ENCODE data around the gene TDRD12.

TDRD12 gene

GRCh38 chr19:32809754-32810153, 90.2 kb downstream of the TDRD12 start:
- no peak for DNase-seq (ENCODE audit: low read depth)

GRCh38 chr19:32810452-32810851, 90.9 kb downstream of the TDRD12 start:
- DNase-seq (ENCODE audit: low read depth) = no peak

GRCh38 chr19:32811151-32811550, 91.6 kb downstream of the TDRD12 start:
- no peak for DNase-seq (ENCODE audit: low read depth)

GRCh38 chr19:32812036-32812435, 92.5 kb downstream of the TDRD12 start:
- no peak for DNase-seq (ENCODE audit: low read depth)

DNA sequence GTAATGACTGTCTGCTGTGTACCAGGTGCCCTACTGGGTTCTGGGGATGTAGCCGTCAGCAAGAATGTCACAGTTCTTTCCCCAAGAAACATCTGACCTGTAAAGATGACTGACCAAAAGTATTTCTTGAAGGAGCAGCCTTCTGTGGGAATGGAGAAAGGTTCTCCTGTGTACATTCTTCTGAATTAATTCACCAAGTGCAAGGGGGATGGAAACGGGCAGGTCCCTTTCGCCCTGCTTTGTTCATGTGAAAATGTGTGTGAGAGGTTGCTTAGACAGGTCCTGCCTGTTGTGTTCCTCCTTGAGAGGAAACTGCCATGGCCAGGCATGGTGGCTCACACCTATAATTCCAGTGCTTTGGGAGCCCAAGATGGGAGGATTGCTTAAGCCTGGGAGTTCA, 93.0 kb downstream of the TDRD12 start:
- DNase-seq (ENCODE audit: low read depth) = no peak

DNA sequence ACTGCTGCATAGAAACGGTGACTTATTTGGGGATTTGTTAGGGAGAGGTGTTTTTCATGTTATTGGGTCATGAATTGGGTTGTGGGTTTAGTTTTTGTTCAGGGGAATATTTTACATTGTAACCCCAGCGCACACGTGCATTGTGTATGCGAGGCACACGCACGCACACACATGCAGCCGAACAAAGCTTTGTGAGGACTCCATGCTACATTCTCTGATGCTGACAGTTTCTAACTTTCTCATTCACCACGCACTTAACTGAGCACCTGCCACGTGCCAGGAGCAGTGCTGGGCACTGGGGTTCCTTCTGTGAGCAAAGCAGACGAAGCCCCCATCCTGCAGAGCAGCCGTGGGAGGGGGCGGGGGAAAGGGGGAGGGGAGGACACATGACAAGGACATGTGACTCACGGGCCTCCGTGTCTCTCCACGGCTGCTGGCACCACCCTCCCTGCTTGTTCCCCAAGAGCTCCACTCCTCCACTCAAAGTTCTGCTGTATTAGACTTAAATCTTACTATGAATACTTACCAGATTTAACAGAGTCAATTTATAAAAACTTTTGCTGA, 94.4 kb downstream of the TDRD12 start:
- no peak for DNase-seq (ENCODE audit: low read depth)

DNA sequence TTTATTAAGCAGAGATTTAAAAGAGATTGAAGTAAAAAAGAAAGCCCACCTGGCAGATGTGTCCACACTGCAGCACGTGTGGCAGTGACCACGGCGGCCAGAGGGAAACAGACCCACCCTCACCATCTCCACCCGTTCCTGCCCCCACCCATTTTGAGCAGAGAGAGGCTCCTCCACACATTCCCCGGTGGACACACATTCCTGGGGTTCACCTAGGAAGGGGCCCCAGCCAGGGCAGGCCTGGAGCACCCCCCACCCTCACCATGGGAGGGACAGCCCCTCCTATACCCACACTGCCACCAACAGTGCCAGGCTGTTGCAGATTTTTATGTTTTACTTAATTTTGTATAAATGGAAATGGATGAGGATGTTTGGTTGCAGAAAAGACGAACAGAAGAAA, 95.1 kb downstream of the TDRD12 start:
- no peak for DNase-seq (ENCODE audit: low read depth)

- no peak for DNase-seq (ENCODE audit: low read depth)
Measured at GRCh38 chr19:32816555-32817099, 97.1 kb downstream of the TDRD12 start.

- DNase-seq (ENCODE audit: low read depth) = no peak
Measured at GRCh38 chr19:32817569-32818476, 98.3 kb downstream of the TDRD12 start.

GRCh38 chr19:32818536-32818935, 99.0 kb downstream of the TDRD12 start:
- DNase-seq (ENCODE audit: low read depth) = no peak

DNA sequence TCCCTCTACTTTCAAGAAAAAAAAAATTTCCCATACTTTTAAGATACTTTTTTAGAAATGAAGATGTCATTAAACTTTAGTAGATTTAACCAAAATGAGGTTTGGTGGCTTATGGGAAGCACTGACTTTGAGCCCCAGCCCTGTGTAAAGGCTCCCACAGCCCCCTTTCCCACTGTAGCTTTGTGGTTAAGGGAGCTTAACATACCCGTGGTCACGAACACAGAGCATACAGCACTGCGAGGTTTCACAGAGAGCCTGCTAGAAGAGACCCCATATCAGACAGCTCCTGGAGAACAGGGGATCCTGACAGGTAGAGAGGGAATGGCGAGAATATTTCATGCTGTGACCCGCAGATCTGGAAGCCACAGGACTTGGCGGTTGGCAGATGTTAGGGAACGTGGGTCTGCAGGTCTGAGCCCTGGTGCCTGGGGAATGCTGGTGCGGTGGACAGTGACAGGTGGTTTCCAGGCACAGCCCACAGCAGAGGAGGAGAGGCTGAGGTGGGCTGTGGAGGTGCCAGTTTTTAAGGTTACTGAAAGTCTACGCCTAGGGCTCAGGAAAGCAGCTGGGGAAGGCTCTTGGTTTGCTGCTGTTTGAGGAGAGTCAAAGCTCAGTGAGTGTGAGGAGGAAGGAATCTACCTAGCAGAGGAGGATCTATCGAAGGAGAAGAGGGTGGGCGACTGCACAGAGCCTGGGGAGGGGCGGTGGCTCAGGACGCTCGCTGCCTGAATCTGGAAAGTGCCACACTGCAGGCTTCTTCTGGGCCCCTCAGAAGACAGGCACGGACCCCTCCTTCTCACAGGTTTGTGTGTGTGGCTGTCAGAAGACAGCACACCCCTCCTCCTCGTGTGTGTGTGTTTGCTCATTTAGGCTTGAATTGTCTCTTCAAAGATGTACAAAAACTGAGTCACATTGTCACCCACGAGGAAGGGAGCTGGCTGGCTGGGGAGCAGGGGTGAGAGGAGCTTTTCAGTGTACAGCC, 100.1 kb downstream of the TDRD12 start:
- no peak for DNase-seq (ENCODE audit: low read depth)

DNA sequence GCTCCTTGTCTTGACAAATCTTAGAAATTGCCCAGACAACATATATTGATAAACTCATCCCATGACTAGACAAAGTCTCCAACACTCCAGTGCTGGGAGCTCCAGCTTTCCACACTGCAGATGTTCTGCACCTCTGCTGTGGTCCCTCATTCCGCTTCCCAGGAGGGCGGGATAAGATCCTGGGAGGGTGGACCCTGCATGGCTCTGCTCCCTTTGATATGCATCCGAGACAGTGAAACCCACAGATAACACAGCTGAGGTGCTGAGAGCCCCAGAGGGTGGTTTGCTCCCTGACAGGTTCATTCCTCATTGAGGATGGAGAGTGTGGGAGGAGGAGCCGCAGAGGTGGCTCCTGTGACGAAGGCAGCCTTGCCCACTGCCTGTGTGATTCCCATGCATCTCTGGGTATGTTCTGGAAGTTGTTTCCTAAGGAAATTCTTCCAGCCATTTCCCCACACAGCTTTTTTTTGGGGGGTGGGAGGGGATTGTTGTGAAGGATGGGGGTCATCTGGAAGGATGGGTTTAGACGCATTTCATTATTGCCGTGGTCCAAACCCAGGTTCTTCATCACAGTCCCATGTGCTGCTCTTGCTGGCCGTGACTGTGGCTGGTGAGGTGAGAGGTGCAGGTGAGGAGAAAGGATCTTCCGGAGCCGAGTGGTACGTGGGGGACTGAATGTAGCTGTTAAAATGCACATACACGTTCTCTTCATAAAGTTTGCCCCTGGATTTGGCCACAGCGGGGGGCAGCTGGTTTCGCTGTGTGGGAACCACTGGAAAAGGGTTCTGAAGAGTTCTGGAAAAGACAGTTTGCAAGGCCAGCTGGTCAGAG, 103.6 kb downstream of the TDRD12 start:
- DNase-seq (ENCODE audit: low read depth) = no peak

- no peak for DNase-seq (ENCODE audit: low read depth)
Measured at GRCh38 chr19:32823747-32824102, 104.2 kb downstream of the TDRD12 start.

DNA sequence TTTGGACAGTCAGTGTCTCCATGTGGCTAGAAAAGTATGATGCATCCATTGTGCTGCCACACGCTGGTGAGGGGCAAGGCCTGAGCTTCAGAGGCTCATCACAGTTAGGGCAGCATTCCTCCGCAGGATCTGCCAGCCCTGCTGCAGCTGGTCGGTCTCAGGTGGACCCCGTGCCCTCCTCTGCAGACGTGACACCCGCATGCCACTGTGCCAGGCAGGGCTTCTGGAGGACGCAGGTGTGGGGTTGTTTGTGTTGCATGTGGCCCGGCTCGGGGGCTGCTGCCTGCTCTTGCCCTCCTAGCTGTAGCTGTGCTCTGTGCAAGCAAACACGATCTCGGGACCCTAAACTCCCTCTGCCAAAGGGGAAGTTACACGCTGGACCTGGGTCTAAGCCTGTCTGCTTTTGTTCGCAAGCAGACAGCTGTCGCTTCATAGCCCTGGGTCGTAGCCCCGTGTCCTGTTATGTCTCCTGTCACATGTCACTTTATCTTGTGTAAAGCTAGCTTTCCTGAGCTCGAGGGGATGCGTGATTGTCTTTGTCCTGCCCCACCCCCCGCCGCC, 104.7 kb downstream of the TDRD12 start:
- DNase-seq (ENCODE audit: low read depth) = no peak

DNA sequence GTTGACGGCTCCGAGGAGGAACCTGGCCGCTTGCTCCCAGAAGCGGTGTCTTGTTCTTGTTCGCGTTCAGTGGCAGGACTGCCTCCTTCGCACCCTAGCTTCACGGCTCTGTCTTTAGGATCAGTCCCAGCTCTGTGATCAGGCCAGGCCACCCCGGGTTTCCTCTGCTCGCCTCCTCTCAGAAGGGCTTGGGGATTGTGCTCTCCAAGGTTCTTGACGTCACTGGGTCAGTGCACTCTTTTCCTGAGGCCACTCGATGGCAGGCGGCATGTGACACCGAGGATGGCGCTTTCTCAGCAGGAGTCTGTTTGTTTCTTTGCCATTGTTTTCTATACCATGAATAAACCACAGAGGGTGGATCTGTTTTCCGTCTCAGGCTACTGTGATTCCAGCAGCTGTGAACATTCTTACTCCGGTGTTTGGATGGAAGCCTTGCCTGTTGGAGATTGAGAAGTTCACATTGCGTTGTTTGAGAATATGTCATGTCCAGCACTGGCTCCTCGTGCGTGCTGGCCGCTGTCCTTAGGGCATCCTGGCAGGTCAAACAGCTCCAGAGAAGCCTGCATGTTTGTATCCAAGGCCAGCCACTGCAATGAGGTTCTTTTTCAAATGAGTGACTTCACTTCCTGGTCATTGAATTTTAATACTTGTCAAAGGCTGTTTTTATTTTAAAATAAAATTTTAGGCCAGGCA, 105.5 kb downstream of the TDRD12 start:
- no peak for DNase-seq (ENCODE audit: low read depth)

DNA sequence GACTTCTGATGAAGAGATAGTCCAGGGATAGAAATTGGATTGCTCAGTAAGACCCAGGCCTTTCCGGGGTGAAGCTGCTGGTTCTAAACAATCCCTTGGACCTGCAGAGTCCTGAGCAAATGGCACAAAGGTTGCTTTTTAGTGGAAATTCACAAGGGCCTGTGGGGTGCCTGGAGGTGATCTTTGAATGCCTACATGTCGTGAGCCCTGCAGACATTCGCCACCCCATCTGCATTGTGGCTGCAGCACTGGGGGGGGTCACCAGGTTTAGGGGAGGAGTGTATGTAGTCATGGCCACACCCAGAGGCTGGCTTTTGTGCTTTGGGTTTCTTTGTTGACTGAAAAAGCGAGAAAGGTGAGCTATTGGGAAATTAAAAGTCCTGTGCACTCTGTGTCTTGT, 108.6 kb downstream of the TDRD12 start:
- no peak for DNase-seq (ENCODE audit: low read depth)

GRCh38 chr19:32828643-32829344, 109.2 kb downstream of the TDRD12 start:
- DNase-seq (ENCODE audit: low read depth) = no peak

GRCh38 chr19:32829345-32829896, 109.9 kb downstream of the TDRD12 start:
- DNase-seq (ENCODE audit: low read depth) = no peak

DNA sequence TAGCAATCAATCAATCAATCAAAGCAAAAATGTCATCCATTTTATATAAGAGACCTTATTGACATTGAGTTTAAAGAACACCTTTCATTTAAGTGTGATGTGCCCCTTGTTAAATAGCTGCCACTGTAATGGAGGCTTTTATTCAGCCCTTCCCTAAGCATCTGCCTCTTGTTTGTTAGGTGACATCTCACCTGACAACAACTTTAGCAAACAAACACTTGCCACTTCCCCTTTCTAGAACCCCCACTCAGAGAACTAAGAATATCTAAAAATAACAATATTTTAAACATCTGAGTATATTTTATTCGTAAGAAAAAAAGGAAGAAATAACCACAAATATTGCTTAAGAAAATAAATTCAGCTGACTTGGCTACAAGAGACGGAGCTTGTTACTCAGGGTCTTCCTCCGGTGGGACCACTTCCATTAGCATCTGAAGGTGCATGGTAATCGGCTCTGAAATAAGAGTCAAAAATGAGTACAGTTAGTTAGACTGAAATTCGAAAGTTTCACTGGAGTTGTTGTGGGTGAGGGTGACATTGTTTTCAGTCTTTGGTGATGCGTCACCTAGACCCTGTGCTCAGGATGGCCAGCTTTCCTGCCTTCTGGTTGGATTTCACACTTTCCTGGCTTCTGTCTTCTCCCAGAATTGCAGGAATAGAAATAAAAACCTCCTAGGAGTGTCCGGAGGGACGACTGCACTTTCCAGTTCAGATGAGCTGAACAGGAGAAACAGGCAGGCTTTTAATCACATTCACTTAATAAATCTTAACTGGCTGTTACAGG, 110.9 kb downstream of the TDRD12 start:
- DNase-seq (ENCODE audit: low read depth) = peak; percentile 19

All from GM04503 (cell line).